ENCODE measurements around the gene TCERG1L. TPM values are rescaled to one million over a fixed set of nuclear protein-coding genes. Genes with fewer than 3 reads are reported as not detected.

Gene TCERG1L
- total RNA-seq, 1 experiment from 2014 or later, result 1.5 TPM

- TF ChIP-seq CTCF (IDR thresholded peaks at IDR 0.05) (no peak), FOXJ3 (CRISPR knock-in tag; IDR thresholded peaks at IDR 0.05; ENCODE audit: borderline replicate concordance) (no peak)
Observed at GRCh38 chr10:131245475-131246059, 66.0 kb downstream of the TCERG1L start (continued).

- H3K4me3 Mint-ChIP-seq, result no peak overlapping the region
- no peaks in the 10 kb centered on the region for H3K4me1 Mint-ChIP-seq
- no peak overlapping the region for H3K27ac Mint-ChIP-seq
- TF ChIP-seq CBFB (CRISPR knock-in tag; IDR thresholded peaks at IDR 0.05; ENCODE audit: low read depth) (no peak), SMAD3 (CRISPR knock-in tag; IDR thresholded peaks at IDR 0.05; ENCODE audit: borderline replicate concordance) (no peak), ZNF396 (CRISPR knock-in tag; IDR thresholded peaks at IDR 0.05; ENCODE audit: borderline replicate concordance) (no peak), HMGA2 (CRISPR knock-in tag; IDR thresholded peaks at IDR 0.05) (no peak), ZNF121 (CRISPR knock-in tag; IDR thresholded peaks at IDR 0.05) (no peak), NR3C1 (CRISPR knock-in tag; conservative IDR thresholded peaks at IDR 0.05; ENCODE audit: low read depth) (no peak), MXD4 (CRISPR knock-in tag; IDR thresholded peaks at IDR 0.05; ENCODE audit: borderline replicate concordance) (no peak), ATF2 (CRISPR knock-in tag; IDR thresholded peaks at IDR 0.05; ENCODE audit: borderline replicate concordance, low read depth) (no peak), MAX (CRISPR knock-in tag; IDR thresholded peaks at IDR 0.05) (no peak), MLX (CRISPR knock-in tag; IDR thresholded peaks at IDR 0.05) (no peak), GABPB1 (CRISPR knock-in tag; IDR thresholded peaks at IDR 0.05) (no peak), ZMAT4 (CRISPR knock-in tag; IDR thresholded peaks at IDR 0.05) (no peak), TCF7 (CRISPR knock-in tag; IDR thresholded peaks at IDR 0.05; ENCODE audit: low read depth) (no peak), RORB (CRISPR knock-in tag; IDR thresholded peaks at IDR 0.05) (no peak), ESRRA (CRISPR knock-in tag; IDR thresholded peaks at IDR 0.05; ENCODE audit: borderline replicate concordance) (no peak), ELF4 (CRISPR knock-in tag; IDR thresholded peaks at IDR 0.05; ENCODE audit: low read depth) (no peak), ZBTB43 (CRISPR knock-in tag; IDR thresholded peaks at IDR 0.05) (no peak), ATF1 (CRISPR knock-in tag; IDR thresholded peaks at IDR 0.05) (no peak), ZNF232 (CRISPR knock-in tag; IDR thresholded peaks at IDR 0.05) (no peak), ZNF416 (CRISPR knock-in tag; IDR thresholded peaks at IDR 0.05) (no peak)
- H3K9me3 Mint-ChIP-seq, result peaks cover 40% of the 10 kb centered on the region
- POLR2A ChIA-PET, result no interaction called here
- no peak for ATAC-seq
- H3K36me3 Mint-ChIP-seq, result peaks cover 44% of the 10 kb centered on the region
- no peak for DNase-seq (ENCODE audit: low spot score)
- CTCF ChIA-PET, result no interaction called here
- H3K27me3 Mint-ChIP-seq (ENCODE audit: low read depth), result peaks cover 8% of the 10 kb centered on the region
Observed at GRCh38 chr10:131244836-131245235, 66.7 kb downstream of the TCERG1L start.

Measured in WTC11 (cell line).